ENCODE data around the gene EHD3.

EHD3 gene

DNA sequence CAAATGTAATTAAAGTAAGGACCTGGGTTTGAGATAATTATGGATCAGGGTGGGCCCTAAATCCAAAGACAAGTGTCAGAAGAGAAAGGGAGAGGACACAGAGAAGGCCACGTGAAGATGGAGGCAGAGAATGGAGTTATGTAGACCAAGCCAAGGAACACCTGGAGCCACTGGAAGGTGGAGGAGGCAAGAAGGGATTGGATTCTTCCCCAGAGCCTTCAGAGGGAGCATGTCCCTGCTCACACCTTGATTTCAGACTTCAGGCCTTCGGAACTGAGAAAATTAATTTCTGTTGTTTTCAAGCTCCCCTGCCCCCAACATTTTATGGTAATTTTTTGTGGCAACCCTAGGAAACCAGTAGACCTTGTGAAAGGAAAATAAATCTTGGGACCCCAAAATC is 36.3 kb upstream of the EHD3 start:
- no peaks in the 10 kb centered on the region for H3K36me3 Mint-ChIP-seq (ENCODE audit: low read depth)
- TF ChIP-seq CTCF (IDR thresholded peaks at IDR 0.05; ENCODE audit: unreplicated experiment in 3 of 3): no peak
- H3K4me1 Mint-ChIP-seq: no peaks in the 10 kb centered on the region
- H3K27ac Mint-ChIP-seq: no peak overlapping the region
- H3K9me3 Mint-ChIP-seq: no peaks in the 10 kb centered on the region
- no peak overlapping the region for H3K4me3 Mint-ChIP-seq
- peaks cover 12% of the 10 kb centered on the region for H3K27me3 Mint-ChIP-seq (ENCODE audit: low read depth)

- Mint-ChIP-seq H3K4me1 (no peaks in the 10 kb centered on the region), H3K36me3 (ENCODE audit: low read depth) (no peaks in the 10 kb centered on the region), H3K9me3 (no peaks in the 10 kb centered on the region), H3K27ac (no peak overlapping the region), H3K27me3 (ENCODE audit: low read depth) (peaks cover 19% of the 10 kb centered on the region), H3K4me3 (no peak overlapping the region)
- no peak for TF ChIP-seq CTCF (IDR thresholded peaks at IDR 0.05; ENCODE audit: unreplicated experiment in 3 of 3)
Measured at GRCh38 chr2:31199206-31199605, 34.7 kb upstream of the EHD3 start.

GRCh38 chr2:31200972-31201371 is 33.0 kb upstream of the EHD3 start:
- no peak overlapping the region for H3K27ac Mint-ChIP-seq
- H3K36me3 Mint-ChIP-seq (ENCODE audit: low read depth): no peaks in the 10 kb centered on the region
- peaks cover 23% of the 10 kb centered on the region for H3K27me3 Mint-ChIP-seq (ENCODE audit: low read depth)
- H3K9me3 Mint-ChIP-seq: no peaks in the 10 kb centered on the region
- TF ChIP-seq CTCF (IDR thresholded peaks at IDR 0.05; ENCODE audit: unreplicated experiment in 3 of 3): no peak
- no peaks in the 10 kb centered on the region for H3K4me1 Mint-ChIP-seq
- H3K4me3 Mint-ChIP-seq: no peak overlapping the region

DNA sequence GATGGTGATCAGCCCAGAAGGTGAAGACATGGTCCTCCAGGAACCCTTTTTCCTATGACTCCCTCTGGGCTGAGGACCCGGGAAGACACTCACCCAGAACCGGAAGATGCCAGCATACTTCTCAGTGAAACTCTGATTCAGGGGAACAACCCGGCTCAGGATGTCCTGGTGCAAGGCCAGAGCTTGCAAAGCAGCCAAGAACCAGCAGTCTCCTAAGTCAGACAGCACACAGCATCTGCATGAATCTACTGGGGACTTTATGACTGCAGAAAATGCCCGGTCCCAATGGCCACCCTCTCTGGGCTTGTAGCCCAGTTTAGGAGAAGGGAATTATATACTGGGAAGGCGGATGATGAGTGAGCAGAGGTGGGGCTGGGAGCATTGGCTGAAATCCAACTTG is 31.9 kb upstream of the EHD3 start:
- H3K4me3 Mint-ChIP-seq: no peak overlapping the region
- H3K36me3 Mint-ChIP-seq (ENCODE audit: low read depth): no peaks in the 10 kb centered on the region
- TF ChIP-seq CTCF (IDR thresholded peaks at IDR 0.05; ENCODE audit: unreplicated experiment in 3 of 3): no peak
- no peaks in the 10 kb centered on the region for H3K9me3 Mint-ChIP-seq
- peaks cover 23% of the 10 kb centered on the region for H3K27me3 Mint-ChIP-seq (ENCODE audit: low read depth)
- no peaks in the 10 kb centered on the region for H3K4me1 Mint-ChIP-seq
- no peak overlapping the region for H3K27ac Mint-ChIP-seq

DNA sequence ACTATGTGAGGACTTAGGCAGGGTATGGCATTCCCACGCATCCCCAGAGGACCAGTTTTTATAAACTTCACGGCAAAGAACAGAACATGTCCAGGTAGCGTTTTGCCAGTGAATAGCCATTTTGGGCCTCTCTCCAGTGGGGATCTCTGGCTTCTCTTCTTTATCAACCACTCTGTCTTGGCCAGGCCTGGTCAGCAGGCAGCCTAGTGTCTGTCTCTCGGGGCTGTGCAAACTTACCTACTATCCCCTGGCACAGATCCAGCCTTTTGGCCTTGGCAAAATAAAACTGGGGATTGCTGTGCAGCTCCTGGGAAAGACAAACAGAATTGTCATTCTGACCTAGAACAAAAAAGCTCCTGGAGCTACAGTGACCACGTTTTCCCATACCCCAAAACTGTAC is 31.1 kb upstream of the EHD3 start:
- Mint-ChIP-seq H3K27ac (no peak overlapping the region), H3K27me3 (ENCODE audit: low read depth) (peaks cover 23% of the 10 kb centered on the region), H3K9me3 (no peaks in the 10 kb centered on the region), H3K4me3 (no peak overlapping the region), H3K36me3 (ENCODE audit: low read depth) (no peaks in the 10 kb centered on the region), H3K4me1 (no peaks in the 10 kb centered on the region)
- no peak for TF ChIP-seq CTCF (IDR thresholded peaks at IDR 0.05; ENCODE audit: unreplicated experiment in 3 of 3)

GRCh38 chr2:31203916-31204315 is 30.0 kb upstream of the EHD3 start:
- no peak overlapping the region for H3K27ac Mint-ChIP-seq

More at GRCh38 chr2:31203916-31204315, 30.0 kb upstream of the EHD3 start:
- H3K4me1 Mint-ChIP-seq: no peaks in the 10 kb centered on the region
- H3K4me3 Mint-ChIP-seq: no peak overlapping the region
- peaks cover 23% of the 10 kb centered on the region for H3K27me3 Mint-ChIP-seq (ENCODE audit: low read depth)
- H3K36me3 Mint-ChIP-seq (ENCODE audit: low read depth): no peaks in the 10 kb centered on the region
- no peaks in the 10 kb centered on the region for H3K9me3 Mint-ChIP-seq
- no peak for TF ChIP-seq CTCF (IDR thresholded peaks at IDR 0.05; ENCODE audit: unreplicated experiment in 3 of 3)
